ENCODE data around the gene ARMH4. TPM values are rescaled to one million over a fixed set of nuclear protein-coding genes. Genes with fewer than 3 reads are reported as not detected.

ARMH4 gene
- total and polyA plus RNA-seq, 2 donors (not counting 1 experiment from before 2014, with no cell fraction given): not detected

DNA sequence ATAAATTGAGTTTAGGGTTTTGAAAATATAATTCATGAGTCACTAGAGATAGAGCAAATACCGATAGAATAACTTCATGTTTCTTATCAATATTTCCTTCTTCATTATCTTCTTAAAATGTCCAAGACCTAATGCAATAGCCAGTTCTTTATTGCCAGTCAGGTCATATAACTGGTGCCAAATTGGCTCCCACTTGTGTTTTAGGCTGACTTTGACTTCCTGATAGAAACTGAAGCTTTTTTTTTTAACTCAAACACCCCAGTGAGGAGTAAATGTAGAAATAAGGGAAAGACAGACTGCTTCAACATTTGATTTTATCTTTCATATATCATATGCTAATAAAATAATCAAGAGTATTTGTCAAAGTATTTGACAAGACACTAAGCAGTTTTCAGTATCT, 80.7 kb downstream of the ARMH4 start:
- no CpG with 5 or more reads among the region's 1 CpG for WGBS (ENCODE audit: insufficient coverage)

DNA sequence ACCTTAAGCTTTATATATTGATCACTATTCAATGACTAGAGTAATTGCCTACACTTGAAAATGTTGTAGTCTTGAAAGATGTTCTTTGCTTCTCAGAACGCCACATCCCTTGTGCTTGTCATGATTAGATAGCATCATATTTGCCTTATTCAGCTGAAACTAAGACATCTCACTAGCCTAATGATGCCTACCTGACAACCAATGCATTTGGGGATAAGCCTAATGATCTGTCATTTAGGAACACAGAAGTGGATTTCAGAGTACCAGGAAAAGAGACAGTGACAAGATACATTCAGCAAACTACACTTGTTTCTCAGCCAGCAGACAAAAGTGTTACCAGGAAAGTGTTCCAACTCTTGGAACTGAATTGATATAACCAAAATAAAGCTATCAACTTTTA, 83.7 kb downstream of the ARMH4 start:
- Histone ChIP-seq H3K4me3 (ENCODE audit: control extremely low read depth in 1 of 5, extremely low read depth in 1 of 5, insufficient read depth in 1 of 5, low read depth in 2 of 5, low read length in 4 of 5) (no peak overlapping the region), H2AFZ (ENCODE audit: insufficient read depth, low read depth, low read length, poor library complexity, severe bottlenecking) (no peak overlapping the region), H3K79me2 (ENCODE audit: control insufficient read depth, insufficient read depth, low read length) (no peaks in the 10 kb centered on the region), H3K36me3 (replicated peaks in 1 of 2; ENCODE audit: control extremely low read depth in 1 of 2, control insufficient read depth in 1 of 2, extremely low read depth in 1 of 2, insufficient read depth in 2 of 2, low read length in 1 of 2) (no peaks in the 10 kb centered on the region), H3K9me3 (ENCODE audit: control extremely low read depth in 1 of 3, control insufficient read depth in 2 of 3, insufficient read depth in 1 of 3, low read length in 2 of 3) (no peaks in the 10 kb centered on the region), H4K20me1 (ENCODE audit: control insufficient read depth, insufficient read depth, low read length, poor library complexity, severe bottlenecking) (no peaks in the 10 kb centered on the region), H3K4me2 (replicated peaks; ENCODE audit: low read depth, low read length, poor library complexity, severe bottlenecking) (no peak overlapping the region), H3K27me3 (replicated peaks in 1 of 4; ENCODE audit: control extremely low read depth in 1 of 4, control insufficient read depth in 3 of 4, insufficient read depth in 4 of 4, low read length in 3 of 4) (no peaks in the 10 kb centered on the region), H3K27ac (ENCODE audit: low read length in 2 of 2) (no peak overlapping the region), H3K9ac (ENCODE audit: low read length) (no peak overlapping the region), H3K4me1 (ENCODE audit: control insufficient read depth in 2 of 2, insufficient read depth in 2 of 2, low read length in 2 of 2) (peaks cover 0 to 5% of the 10 kb centered on the region in 2 donors)
- no peaks in the 10 kb centered on the region for H3K9me3 Mint-ChIP-seq (ENCODE audit: insufficient read depth)
- no peak for TF ChIP-seq EZH2 (IDR thresholded peaks at IDR 0.05; ENCODE audit: borderline replicate concordance, insufficient read depth, low read depth, low read length, poor library complexity, severe bottlenecking)
- TF ChIP-seq, protein P1, sequence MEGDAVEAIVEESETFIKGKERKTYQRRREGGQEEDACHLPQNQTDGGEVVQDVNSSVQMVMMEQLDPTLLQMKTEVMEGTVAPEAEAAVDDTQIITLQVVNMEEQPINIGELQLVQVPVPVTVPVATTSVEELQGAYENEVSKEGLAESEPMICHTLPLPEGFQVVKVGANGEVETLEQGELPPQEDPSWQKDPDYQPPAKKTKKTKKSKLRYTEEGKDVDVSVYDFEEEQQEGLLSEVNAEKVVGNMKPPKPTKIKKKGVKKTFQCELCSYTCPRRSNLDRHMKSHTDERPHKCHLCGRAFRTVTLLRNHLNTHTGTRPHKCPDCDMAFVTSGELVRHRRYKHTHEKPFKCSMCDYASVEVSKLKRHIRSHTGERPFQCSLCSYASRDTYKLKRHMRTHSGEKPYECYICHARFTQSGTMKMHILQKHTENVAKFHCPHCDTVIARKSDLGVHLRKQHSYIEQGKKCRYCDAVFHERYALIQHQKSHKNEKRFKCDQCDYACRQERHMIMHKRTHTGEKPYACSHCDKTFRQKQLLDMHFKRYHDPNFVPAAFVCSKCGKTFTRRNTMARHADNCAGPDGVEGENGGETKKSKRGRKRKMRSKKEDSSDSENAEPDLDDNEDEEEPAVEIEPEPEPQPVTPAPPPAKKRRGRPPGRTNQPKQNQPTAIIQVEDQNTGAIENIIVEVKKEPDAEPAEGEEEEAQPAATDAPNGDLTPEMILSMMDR (IDR thresholded peaks at IDR 0.05): no peak
- POLR2A ChIA-PET: no interaction called here
- no CpG with 5 or more reads among the region's 1 CpG for WGBS (ENCODE audit: insufficient coverage)
- no peak overlapping the region for H3K27ac Mint-ChIP-seq
- DNase-seq (no peak), ATAC-seq (ENCODE audit: low read depth) (no peak)
- no peak overlapping the region for H3K4me3 Mint-ChIP-seq
- peaks cover 14% of the 10 kb centered on the region for H3K27me3 Mint-ChIP-seq
- no peaks in the 10 kb centered on the region for H3K4me1 Mint-ChIP-seq
- CTCF ChIA-PET: interaction anchor here (1.7 kb wide), 1 partner anchor 9 kb away, joined by 7 read pairs; no protein-coding TSS in a partner anchor
- intact Hi-C loops (cut with micrococcal nuclease): no loop called here

More for the DNA sequence above, 80.7 kb downstream of the ARMH4 start:
- intact Hi-C loops (cut with micrococcal nuclease): no loop called here
- no peak overlapping the region for H3K9ac ChIP-seq (ENCODE audit: low read length)
- no peak for TF ChIP-seq EZH2 (IDR thresholded peaks at IDR 0.05; ENCODE audit: borderline replicate concordance, insufficient read depth, low read depth, low read length, poor library complexity, severe bottlenecking)
- TF ChIP-seq, protein P1 (IDR thresholded peaks at IDR 0.05): no peak
- peaks cover 0 to 5% of the 10 kb centered on the region in 2 donors for H3K4me1 ChIP-seq (ENCODE audit: control insufficient read depth in 2 of 2, insufficient read depth in 2 of 2, low read length in 2 of 2)
- ATAC-seq (ENCODE audit: low read depth): no peak
- no peaks in the 10 kb centered on the region for H3K36me3 ChIP-seq (replicated peaks in 1 of 2; ENCODE audit: control extremely low read depth in 1 of 2, control insufficient read depth in 1 of 2, extremely low read depth in 1 of 2, insufficient read depth in 2 of 2, low read length in 1 of 2)
- DNase-seq: no peak
- H3K27me3 Mint-ChIP-seq: peaks cover 21% of the 10 kb centered on the region
- H3K27me3 ChIP-seq (replicated peaks in 1 of 4; ENCODE audit: control extremely low read depth in 1 of 4, control insufficient read depth in 3 of 4, insufficient read depth in 4 of 4, low read length in 3 of 4): no peaks in the 10 kb centered on the region
- no peaks in the 10 kb centered on the region for H3K9me3 Mint-ChIP-seq (ENCODE audit: insufficient read depth)
- H3K4me2 ChIP-seq (replicated peaks; ENCODE audit: low read depth, low read length, poor library complexity, severe bottlenecking): no peak overlapping the region
- H3K27ac Mint-ChIP-seq: no peak overlapping the region
- no peaks in the 10 kb centered on the region for H3K4me1 Mint-ChIP-seq
- H4K20me1 ChIP-seq (ENCODE audit: control insufficient read depth, insufficient read depth, low read length, poor library complexity, severe bottlenecking): no peaks in the 10 kb centered on the region
- H3K4me3 Mint-ChIP-seq: no peak overlapping the region
- H3K79me2 ChIP-seq (ENCODE audit: control insufficient read depth, insufficient read depth, low read length): no peaks in the 10 kb centered on the region
- no peaks in the 10 kb centered on the region for H3K9me3 ChIP-seq (ENCODE audit: control extremely low read depth in 1 of 3, control insufficient read depth in 2 of 3, insufficient read depth in 1 of 3, low read length in 2 of 3)
- no peak overlapping the region for H2AFZ ChIP-seq (ENCODE audit: insufficient read depth, low read depth, low read length, poor library complexity, severe bottlenecking)
- no peak overlapping the region for H3K4me3 ChIP-seq (ENCODE audit: control extremely low read depth in 1 of 5, extremely low read depth in 1 of 5, insufficient read depth in 1 of 5, low read depth in 2 of 5, low read length in 4 of 5)
- no peak overlapping the region for H3K27ac ChIP-seq (ENCODE audit: low read length in 2 of 2)
- ChIA-PET POLR2A (no interaction called here), CTCF (interaction anchor here (1.1 to 1.4 kb wide), 2 partner anchors 11 to 17 kb away, joined by 3 to 4 read pairs; no protein-coding TSS in a partner anchor)

Data from B cell (primary cell).